HepG2 (cell line): ENCODE measurements around the gene PLD6.

Experiments used
- CTCF ChIP-seq: sonication (generic); formaldehyde crosslinking; IDR thresholded peaks from 2 replicates; pipeline ENCODE4 v1.5.0; 2020; ENCODE audit warnings: mild to moderate bottlenecking, missing genetic modification reagents, moderate library complexity
- ZKSCAN1 ChIP-seq: fragments of 150-350 bp; IDR thresholded peaks from 2 replicates; pipeline ENCODE4 v1.6.1; 2014; ENCODE audit warnings: low read length
- ZNF766 ChIP-seq: sonication (generic); formaldehyde crosslinking; IDR thresholded peaks from 2 replicates; pipeline ENCODE4 v1.5.0; 2020; ENCODE audit warnings: missing genetic modification reagents, borderline replicate concordance

GRCh38 chr17:17214646-17215436, 8.7 kb upstream of the PLD6 start:
- no peak for TF ChIP-seq CTCF
- no peak for TF ChIP-seq ZNF766
- TF ChIP-seq ZKSCAN1, result no peak
